Right forelimb (tissue), 1 donor: ENCODE measurements around the gene TMEM170B.

Experiments
- DNase-seq: peaks from one replicate; pipeline ENCODE4 v3.0.0-alpha.2; 2018

The TMEM170B gene

DNA sequence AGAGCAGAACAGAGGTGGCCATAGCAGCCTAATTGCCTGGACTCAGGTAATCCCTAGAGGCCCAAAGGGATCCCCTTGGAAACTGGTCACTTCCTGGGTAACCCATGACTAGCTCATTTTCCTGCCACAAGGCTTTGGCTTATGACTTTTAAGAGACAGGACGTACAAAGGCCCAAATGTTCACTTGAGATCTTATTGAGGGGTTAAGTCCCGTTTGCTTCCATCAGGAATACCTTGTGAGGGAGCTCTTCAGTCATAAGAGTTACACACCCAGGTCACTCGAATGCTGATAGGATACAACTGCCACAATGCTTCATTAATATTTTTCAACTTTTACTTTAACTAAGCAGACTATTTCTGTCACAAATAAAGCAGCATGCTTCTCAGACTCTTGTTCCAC is 51.7 kb downstream of the TMEM170B start:
- no peak for DNase-seq

DNA sequence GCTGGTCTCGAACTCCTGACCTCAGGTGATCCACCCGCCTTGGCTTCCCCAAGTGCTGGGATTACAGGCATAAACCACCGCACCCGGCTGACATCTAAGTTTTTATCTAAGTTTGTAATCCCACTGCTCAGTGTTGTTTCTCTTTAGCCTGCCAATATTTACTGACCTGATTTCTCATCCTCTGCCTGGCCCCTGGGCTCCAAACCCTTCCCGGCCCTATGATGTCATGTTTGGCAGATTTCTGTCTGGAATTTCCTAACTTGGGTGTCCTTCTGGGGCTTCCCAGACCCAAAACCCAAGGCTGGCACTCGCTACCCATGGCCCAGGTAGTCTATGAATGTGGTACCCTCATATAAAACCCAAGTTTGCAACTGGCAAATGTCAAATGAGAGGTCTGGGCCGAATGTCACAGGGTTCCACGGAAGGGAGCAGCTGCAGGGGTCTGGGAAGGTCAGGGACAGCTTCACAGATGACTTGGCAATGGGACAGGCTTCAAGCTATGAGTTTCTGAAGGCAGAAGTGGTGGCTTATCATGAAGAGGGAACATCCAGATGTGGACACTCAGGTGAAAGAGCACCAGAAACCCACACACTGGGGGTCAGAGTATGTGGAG is 54.9 kb downstream of the TMEM170B start:
- DNase-seq = no peak

DNA sequence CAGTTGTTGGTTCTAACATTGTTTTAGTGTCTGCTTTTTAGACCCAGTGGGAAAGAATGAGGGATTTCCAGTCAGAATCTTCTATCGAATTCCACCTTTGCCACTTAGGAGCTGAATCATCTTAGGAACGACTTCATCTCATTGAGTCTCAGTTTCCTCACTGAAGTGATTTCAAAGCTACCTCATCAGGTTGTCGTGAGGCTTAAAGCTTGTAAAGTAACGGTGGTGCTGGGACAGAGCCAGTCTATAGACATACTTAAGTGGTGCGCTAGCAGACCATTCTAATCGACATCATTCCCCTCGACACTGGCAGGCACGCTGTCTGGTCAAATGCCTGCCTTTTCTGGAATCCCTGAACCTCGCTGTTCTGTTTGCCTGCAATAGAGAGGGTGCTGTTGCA is 55.5 kb downstream of the TMEM170B start:
- DNase-seq = no peak

DNA sequence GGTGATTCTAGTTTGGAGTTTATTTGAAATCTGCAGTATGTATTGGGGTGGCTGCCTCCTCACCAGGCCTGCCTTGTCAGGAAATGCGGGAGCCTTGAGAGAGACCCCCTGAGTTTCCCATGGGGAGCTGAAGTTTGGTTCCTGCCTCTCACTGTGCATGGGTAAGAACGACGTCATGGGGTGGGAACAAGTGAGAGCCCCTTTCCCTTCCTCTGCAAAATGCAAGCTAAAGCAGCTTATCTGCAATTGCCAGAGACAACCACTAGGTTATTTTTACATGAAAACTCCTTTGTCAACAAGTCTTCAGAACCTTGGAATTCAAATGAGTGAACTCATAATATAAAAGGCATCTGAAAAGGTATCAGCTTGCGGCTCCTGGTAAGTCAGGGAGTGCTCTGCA is 58.4 kb downstream of the TMEM170B start:
- DNase-seq = no peak

DNA sequence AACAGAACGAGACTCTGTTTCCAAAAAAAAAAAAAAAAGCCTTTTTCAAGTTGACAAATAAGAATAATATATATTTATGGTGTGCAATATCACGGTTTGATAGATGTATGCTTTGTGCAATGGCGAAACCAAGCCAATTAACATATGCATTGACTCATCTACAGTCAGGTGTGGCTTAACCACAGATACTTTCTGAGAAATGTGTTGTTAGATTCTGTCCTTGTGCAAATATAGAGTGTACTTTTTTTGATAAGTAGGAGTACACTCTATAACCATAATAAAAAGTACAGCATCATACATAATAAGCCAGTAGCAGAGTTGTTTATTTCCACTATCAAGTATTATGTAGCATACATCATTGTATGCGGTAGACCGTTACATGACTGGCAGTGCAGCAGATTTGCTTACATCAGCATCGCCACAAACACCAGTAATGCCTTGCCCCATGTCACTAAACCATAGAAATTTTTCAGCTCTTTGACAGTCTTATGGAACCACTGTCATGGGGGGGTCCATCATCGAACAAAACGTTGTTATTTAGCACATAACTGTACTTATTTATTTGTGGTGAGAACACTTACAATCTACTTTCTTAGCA is 59.2 kb downstream of the TMEM170B start:
- no peak for DNase-seq

DNA sequence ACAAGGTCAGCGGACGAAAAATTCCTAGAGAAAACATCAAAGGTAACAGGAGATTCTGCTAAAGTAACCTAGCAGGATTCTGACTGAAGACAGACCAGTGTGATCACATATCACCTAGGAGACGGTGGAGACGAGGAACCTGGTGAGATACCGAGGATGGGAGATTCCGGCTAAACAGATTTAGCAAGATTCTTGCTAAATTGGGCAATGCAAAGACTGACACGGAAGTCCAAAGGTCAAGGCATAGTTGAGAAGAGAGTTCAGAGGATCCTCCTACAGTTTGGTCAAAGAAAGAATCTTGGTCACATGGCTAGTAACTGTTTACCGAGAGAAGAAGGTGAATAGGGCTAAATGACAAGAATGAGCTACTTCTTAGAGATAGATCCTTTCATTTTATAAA is 61.1 kb downstream of the TMEM170B start:
- no peak for DNase-seq

DNA sequence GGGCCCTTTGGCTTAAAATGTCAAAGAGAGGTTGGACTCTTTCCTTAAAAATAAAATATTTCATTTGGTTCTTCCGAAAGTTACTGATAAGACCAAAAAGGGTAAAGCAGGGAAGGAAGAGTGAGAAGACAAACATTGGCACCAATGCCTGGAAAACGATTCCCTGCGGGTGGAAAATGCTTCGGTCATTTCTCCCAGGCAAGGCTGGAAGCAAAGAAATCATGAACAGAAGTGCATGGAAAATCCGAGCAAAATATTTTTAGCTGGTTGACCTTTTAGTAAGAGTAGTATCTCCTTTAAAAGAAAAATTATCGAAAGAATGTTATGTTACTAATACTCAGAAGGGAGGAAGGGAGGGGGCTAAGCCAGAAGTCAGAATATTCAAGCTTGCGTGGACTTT is 62.7 kb downstream of the TMEM170B start:
- DNase-seq = no peak

DNA sequence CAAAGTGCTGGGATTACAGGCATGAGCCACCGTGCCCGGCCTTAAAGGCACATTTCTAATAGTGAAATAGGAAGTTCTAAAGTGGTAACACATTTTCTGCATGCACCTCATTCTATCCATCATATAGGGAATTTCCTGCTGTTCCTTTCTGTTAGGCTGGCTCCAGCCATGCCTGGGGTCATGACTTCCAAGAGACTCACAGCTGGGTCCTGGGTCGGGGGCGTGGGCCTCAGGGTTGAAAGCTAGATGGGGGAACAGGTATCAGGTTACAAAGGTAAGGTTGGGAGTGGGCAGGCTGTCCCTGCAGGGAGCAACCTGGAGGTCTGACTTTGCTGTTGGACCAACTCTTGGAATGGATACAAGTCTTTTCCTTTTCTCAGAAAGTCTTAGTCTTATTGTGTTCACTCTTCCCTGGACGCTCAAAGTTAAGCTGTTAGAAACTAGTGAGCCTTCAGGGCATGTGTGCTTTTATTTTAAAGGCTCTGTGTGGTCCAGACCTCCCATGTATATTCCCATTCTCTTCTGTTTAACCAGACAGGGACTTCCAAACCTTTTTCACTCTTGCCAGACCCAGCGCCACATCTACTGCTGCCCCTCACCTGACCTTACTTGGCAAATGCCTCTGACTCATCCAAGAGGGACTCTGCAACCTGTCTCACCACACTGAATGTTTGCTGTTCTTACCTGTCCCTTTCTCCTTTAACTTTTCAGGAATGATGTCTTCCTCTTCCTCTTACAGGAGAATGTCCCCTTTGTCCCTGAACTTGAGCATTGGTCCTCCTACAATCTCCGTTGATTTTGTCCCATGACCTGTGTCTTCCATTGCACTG is 64.4 kb downstream of the TMEM170B start:
- DNase-seq = no peak

DNA sequence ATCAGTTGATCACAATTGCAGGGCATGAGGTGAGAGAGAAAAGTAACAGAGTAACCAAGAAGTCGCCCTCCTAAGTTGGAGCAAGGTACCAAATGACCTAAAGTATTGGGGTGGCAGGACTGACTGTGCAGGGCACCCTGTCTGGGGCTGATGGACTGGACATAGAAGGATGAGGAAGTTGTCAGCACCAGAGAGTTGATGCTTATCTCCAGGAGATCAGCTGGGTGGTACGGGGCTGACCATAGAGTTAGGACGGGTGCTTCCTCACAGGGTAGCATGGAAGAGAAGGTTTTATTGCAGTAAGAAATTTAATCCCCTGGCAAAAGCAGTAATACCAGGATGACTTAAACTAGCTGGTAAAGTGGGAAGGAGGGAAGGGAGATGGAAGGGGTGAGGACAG is 66.7 kb downstream of the TMEM170B start:
- no peak for DNase-seq

DNA sequence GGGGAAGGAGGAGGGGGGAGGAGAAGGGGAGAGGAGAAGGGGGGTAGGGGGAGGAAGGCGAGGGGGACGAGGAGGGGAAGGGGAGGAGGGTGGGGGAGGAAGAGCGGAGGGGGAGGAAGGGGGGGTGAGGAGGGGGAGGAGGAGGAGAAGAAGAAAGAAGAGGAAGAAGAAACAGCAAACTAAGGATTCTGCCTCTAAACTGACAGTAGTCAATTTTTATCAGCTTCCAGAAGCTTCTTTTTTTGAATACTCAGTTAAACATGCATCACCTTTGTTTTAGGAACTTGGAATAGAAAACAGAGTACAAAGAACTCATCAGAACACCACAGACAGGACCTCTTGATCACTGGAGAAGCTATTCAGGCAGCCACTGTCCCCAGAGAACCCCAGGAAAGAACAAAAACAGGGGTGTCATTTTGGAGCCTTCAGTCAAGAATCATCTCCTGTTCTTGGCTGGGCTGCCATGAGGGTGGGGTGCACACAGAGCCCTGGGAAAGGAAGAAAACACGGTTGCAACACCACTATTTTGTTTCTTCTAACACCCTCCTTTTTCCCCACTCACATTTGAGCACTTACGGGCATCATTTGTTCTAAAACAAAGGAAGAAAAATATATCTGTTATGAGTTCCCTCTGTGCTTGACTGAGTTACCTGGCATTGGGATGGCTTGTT is 67.4 kb downstream of the TMEM170B start:
- DNase-seq = no peak

DNA sequence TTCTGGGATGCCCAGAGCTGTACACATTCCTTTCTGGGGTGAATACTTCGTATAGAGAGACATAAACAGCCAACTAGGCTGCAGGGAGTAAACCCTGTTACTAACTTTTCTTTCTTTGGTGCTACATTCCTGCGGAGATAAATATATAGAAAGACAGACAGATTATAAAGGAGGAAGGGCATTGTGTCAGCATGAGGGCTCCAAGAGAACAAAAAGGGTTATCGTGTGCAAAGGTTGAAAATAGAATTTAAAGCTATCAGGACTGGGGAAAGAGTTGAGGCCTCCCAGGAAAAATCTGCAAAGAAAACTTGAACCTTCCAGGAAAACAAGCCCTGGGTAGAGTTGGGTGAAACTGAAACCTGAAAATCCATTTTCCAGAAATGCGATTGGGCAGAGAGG is 68.0 kb downstream of the TMEM170B start:
- DNase-seq = no peak

DNA sequence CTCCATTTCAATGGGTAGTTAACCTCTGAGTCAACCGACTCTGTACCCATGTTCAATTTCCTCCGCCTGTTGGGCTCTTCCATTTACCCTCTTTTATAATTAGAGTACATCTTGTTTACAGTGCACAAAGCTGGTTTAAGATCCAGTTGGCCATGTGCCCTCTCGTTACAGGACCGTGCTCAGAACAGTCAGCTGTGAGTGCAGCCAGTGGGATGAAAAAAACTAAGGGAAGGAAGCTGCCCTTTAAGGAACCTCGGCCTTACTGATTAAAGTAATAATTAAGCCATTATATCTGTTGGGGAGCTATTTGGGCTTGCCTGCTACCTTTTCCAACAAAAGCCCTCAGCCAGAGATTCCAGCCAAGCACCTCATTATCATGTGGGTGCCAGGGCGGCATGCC is 68.8 kb downstream of the TMEM170B start:
- no peak for DNase-seq

DNA sequence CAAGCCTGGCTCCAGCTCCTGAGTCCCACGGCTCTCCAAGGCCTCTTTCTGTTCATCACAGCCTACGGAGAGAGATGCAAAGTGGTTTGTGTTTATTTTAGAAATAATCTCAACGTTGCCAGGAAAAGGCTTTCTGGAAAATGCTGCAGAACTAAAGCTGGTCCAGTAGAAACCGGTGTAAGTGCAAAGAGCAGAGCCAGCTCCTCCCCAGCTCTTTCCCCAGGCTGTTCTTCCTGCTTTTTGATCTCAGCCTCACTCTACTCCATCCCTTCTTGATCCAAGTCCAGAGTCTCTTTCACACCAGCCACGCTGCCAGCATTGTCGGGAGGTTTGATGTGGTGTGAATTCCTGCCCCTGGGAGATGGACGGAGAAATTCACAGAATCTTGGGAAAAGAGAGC is 69.8 kb downstream of the TMEM170B start:
- peak; percentile 66 for DNase-seq

DNA sequence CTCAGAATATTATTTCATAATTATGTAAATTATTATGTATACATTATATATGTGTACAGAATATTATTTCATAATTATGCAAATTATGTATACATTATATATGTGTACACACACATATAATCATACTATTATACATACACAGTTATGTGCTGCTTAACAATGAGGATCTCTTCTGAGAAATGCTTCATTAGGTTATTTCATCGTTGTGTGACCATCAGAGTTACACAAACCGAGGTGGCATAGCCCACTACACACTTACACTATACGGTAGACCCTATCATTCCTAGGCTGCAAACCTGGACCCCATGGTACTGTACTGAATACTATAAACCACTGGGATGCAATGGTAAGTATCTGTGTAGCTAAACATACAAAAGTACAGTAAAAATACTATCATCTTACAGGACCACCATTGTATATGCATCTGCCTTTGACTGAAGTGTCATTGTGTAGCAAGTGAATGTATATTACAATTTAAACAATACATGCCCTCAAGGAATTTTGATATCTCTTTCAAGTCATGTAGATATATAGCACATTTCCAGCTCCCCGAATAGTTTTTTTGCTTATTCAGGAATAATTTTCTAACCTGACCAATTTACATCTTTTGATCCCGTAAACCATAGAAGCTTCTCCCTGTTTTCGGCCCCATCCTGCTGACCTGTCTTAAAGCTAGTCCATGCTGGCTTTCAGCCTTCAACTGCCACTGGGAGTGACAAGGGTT is 71.2 kb downstream of the TMEM170B start:
- DNase-seq = no peak

DNA sequence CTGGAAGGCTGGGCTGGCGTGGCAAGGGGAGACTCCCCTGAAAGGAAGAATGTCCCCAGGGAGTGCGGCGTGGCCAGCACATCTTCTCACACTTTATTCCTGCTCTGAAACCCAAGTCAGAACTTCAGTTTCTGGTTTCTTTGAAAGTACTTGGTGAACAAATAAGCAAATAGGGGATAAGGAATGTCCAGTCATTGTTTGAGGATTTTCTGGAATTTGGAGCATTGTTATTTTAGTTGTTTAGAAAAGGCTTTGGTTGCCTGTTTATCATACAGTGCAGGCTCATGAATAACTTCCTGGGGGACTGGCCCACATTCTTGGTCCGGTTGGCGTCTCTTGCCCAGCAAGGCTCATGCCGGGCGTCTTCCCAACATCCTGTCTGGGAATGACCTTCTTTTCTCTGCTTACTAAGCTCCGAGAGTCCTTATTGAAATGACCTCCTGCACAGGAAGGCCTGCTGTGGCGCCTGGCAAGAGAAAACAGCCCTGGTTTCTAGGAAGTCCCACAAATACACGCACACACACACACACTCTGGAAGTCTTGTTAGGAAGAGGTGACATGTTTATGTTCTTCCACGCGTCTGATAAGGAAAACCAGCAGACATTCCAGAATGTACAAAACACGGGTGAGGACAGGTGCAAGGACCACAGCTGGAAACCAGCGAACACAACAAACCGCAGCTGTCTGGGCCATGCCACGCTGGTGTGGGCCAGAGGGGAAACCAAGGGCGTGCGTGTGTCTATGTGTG is 71.9 kb downstream of the TMEM170B start:
- DNase-seq = no peak

DNA sequence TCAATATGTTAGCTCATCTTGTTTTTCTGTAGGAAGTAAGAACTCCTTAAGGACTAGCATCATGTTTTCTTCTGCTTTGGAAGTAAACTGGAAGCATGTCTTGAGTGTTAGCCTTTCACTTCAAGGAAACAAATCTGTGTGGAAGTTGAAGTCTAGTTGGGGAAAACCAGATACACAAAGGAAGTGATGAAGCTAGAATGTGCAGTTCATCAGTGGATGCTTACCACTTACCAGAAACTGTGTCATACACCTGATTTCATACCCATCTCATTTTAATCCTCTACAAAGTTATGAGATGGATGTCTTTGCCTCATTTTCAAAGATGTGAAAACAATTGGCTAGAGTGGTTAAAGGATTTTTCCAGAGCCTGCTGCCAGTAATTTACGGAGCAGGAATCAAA is 75.8 kb downstream of the TMEM170B start:
- DNase-seq = no peak

DNA sequence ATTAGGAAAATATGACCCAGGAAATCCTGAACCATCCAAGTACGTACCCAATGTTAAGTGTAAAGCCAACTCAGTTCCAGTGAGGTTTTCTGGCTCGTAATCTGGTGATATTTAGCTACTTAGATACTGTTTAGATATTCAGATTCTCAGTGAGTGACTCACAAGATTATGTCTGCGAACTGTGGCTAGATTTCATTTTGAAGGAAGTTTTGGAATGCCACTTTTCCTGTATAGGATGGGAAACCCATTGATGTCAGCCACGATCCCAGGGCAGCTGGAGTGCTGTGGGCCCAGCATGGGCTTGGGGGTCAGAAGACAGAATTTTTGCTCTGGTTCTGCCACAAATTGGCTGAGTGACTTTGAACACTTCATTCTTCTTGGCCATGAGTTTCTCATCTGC is 76.3 kb downstream of the TMEM170B start:
- no peak for DNase-seq

DNA sequence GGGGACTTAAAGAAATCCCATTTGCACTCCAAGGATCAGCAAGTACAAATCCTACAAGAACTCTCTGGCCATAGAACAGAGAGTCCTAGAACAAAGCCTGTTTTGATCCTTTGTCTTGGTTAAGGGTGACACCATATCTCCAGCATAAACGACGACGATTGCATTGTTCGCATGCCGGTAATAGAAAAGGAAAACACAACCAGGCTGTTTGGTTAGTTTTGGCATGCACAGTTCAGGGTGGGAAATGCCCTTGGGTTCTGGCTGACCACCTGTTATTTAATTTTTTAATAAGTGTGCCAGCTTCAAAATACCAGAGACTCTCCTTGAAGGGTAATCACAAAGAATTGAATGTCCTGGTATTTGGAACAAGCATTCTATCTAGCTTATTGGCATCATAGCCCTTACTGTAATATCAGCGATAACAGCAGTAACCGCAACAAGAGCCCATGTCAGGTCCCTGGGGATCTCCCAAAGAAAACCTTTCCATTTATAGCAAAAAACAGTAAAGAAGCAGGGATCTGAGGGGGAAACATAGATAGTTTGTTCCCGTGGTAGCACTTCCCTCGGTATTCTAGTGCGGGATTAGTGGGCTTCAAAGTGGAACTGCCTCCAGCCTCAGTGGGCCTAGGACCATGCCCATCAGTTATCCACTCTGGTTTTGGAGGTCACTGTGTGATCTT is 77.1 kb downstream of the TMEM170B start:
- no peak for DNase-seq

DNA sequence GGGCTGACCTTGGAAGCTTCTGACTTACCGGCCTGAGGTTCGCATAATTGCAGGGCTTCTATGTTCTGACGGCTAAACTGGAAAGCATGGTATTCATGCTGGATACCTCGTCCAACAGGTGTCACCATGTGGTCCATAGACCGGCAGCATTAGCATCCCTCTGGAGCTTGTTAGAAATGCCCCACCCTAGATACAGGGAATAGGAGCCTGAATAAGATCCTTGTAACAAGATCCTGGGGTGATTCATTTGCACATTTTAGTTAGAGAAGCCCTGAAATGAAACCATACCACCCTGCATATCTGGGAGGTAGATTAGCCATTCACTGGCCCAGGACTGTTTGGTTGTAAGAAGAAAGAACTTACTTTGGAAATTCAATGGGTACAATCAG is 77.7 kb downstream of the TMEM170B start:
- DNase-seq = no peak

DNA sequence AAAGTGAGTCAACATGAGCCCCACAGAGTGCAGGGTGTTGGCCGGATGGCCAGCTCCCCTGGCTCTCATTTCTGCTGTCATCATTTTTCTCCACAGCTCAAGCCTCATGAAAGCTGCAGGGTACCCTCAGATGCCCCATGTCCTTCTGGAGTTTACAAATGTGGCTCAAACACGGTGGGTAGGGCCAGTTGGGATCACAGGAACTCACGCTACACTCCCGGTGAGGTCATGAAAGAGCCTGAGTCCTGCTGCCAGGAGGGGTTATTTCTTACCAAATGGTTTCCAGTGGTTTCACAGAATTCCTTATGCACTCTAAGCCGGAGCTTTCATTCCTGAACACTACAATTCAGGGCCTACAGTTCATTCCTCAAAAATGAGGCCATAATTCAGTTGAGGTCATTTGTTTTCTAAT is 78.7 kb downstream of the TMEM170B start:
- no peak for DNase-seq

DNA sequence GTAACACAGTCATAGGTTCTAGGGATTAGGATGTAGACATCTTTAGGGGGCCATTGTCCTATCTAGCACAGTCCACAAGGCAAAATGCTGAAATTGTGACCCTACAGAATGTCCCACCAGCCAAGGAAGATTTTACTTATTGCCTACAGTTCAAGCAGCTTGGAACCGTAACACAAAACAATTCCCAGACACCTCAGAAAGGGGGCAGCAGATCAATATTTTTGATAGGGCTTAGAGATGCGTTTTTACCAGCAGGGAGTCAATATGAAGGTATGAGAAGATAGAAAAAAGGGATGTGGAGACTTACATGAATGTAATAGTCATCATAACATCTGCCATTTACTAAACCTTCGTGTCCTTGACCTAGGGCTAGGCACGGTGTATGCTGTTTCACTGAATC is 81.0 kb downstream of the TMEM170B start:
- DNase-seq = no peak

DNA sequence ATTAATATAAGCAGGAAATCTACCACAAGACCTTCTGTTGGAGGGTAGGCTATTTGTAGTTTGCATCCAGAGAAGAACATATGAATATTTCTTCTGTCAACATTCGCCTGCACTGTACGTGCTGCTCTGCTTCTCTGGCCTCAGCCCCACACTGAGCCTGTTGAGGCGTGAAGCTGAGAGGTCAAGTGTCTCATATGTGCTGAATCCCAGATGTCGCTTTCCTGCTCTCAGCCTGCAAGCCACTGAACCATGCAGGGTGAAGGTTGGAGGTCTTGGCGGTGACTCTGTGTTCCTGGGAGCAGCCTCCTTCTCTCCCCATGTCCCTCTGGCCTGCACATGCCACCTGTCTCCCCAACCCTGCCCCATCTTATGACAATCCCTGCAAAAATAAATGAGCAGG is 83.6 kb downstream of the TMEM170B start:
- DNase-seq = no peak
